Stimulated activated naive CD8-positive, alpha-beta T cell treated with anti-CD3 and anti-CD28 coated beads, Interleukin-15, Interleukin-2, amounts not matched to agents 100 ng/mL and 50 ng/mL, for 24 hours (primary cell): Measurements from ENCODE around the gene FBXL7.

Source experiments
- H3K27ac Mint-ChIP-seq: one replicate; pipeline ENCODE4 v1.8.0; 2021; ENCODE audit warnings: mild to moderate bottlenecking, mixed read lengths
- H3K27me3 Mint-ChIP-seq: one replicate; pipeline ENCODE4 v1.8.0; 2021; ENCODE audit warnings: mixed read lengths
- H3K36me3 Mint-ChIP-seq: one replicate; pipeline ENCODE4 v1.8.0; 2021; ENCODE audit warnings: low read depth, mixed read lengths
- H3K4me1 Mint-ChIP-seq: one replicate; pipeline ENCODE4 v1.8.0; 2021; ENCODE audit warnings: low read depth, mixed read lengths
- H3K4me3 Mint-ChIP-seq: one replicate; pipeline ENCODE4 v1.8.0; 2021; ENCODE audit warnings: mild to moderate bottlenecking, mixed read lengths
- H3K9me3 Mint-ChIP-seq: one replicate; pipeline ENCODE4 v1.8.0; 2021; ENCODE audit warnings: mixed read lengths

FBXL7 gene

GRCh38 chr5:15927710-15928380 is 427.9 kb downstream of the FBXL7 start:
- H3K27me3 Mint-ChIP-seq = no peaks in the 10 kb centered on the region
- no peaks in the 10 kb centered on the region for H3K36me3 Mint-ChIP-seq
- H3K9me3 Mint-ChIP-seq = peaks cover 7% of the 10 kb centered on the region

GRCh38 chr5:15929611-15930263 is 429.8 kb downstream of the FBXL7 start:
- H3K4me3 Mint-ChIP-seq = no peak overlapping the region
- H3K27me3 Mint-ChIP-seq = no peaks in the 10 kb centered on the region
- no peaks in the 10 kb centered on the region for H3K4me1 Mint-ChIP-seq
- no peaks in the 10 kb centered on the region for H3K36me3 Mint-ChIP-seq
- peaks cover 7% of the 10 kb centered on the region for H3K9me3 Mint-ChIP-seq
- no peak overlapping the region for H3K27ac Mint-ChIP-seq

More at GRCh38 chr5:15927710-15928380, 427.9 kb downstream of the FBXL7 start:
- no peak overlapping the region for H3K27ac Mint-ChIP-seq
- H3K4me3 Mint-ChIP-seq = no peak overlapping the region
- H3K4me1 Mint-ChIP-seq = no peaks in the 10 kb centered on the region

GRCh38 chr5:15932066-15932465 is 432.1 kb downstream of the FBXL7 start:
- Mint-ChIP-seq H3K36me3 (no peaks in the 10 kb centered on the region), H3K9me3 (peaks cover 4% of the 10 kb centered on the region), H3K4me1 (no peaks in the 10 kb centered on the region), H3K27ac (no peak overlapping the region), H3K4me3 (no peak overlapping the region), H3K27me3 (no peaks in the 10 kb centered on the region)

GRCh38 chr5:15933259-15934207 is 433.6 kb downstream of the FBXL7 start:
- H3K4me1 Mint-ChIP-seq = no peaks in the 10 kb centered on the region
- peaks cover 14% of the 10 kb centered on the region for H3K9me3 Mint-ChIP-seq
- no peak overlapping the region for H3K27ac Mint-ChIP-seq
- H3K36me3 Mint-ChIP-seq = no peaks in the 10 kb centered on the region
- no peaks in the 10 kb centered on the region for H3K27me3 Mint-ChIP-seq
- no peak overlapping the region for H3K4me3 Mint-ChIP-seq

- no peaks in the 10 kb centered on the region for H3K36me3 Mint-ChIP-seq
- H3K4me1 Mint-ChIP-seq = no peaks in the 10 kb centered on the region
- no peaks in the 10 kb centered on the region for H3K27me3 Mint-ChIP-seq
These were observed 436.7 kb downstream of the FBXL7 start for GRCh38 chr5:15936505-15937245.

GRCh38 chr5:15937708-15938107 is 437.7 kb downstream of the FBXL7 start:
- Mint-ChIP-seq H3K9me3 (peaks cover 11% of the 10 kb centered on the region), H3K27me3 (no peaks in the 10 kb centered on the region), H3K4me1 (no peaks in the 10 kb centered on the region), H3K27ac (no peak overlapping the region), H3K4me3 (no peak overlapping the region), H3K36me3 (no peaks in the 10 kb centered on the region)

More at GRCh38 chr5:15936505-15937245, 436.7 kb downstream of the FBXL7 start:
- Mint-ChIP-seq H3K4me3 (no peak overlapping the region), H3K9me3 (peaks cover 11% of the 10 kb centered on the region), H3K27ac (no peak overlapping the region)

- Mint-ChIP-seq H3K4me1 (no peaks in the 10 kb centered on the region), H3K4me3 (no peak overlapping the region), H3K9me3 (peaks cover 11% of the 10 kb centered on the region), H3K27ac (no peak overlapping the region), H3K36me3 (no peaks in the 10 kb centered on the region), H3K27me3 (no peaks in the 10 kb centered on the region)
These were observed 438.2 kb downstream of the FBXL7 start for GRCh38 chr5:15938186-15938585.

- H3K4me1 Mint-ChIP-seq = no peaks in the 10 kb centered on the region
- H3K27me3 Mint-ChIP-seq = no peaks in the 10 kb centered on the region
- H3K27ac Mint-ChIP-seq = no peak overlapping the region
- H3K4me3 Mint-ChIP-seq = no peak overlapping the region
- no peaks in the 10 kb centered on the region for H3K36me3 Mint-ChIP-seq
- peaks cover 11% of the 10 kb centered on the region for H3K9me3 Mint-ChIP-seq
These were observed 439.0 kb downstream of the FBXL7 start for GRCh38 chr5:15938961-15939360.

- Mint-ChIP-seq H3K27me3 (no peaks in the 10 kb centered on the region), H3K36me3 (no peaks in the 10 kb centered on the region), H3K4me1 (no peaks in the 10 kb centered on the region), H3K9me3 (peaks cover 11% of the 10 kb centered on the region), H3K27ac (no peak overlapping the region), H3K4me3 (no peak overlapping the region)
These were observed 440.9 kb downstream of the FBXL7 start for GRCh38 chr5:15940905-15941304.

- no peaks in the 10 kb centered on the region for H3K4me1 Mint-ChIP-seq
- no peaks in the 10 kb centered on the region for H3K9me3 Mint-ChIP-seq
- H3K27ac Mint-ChIP-seq = no peak overlapping the region
- no peak overlapping the region for H3K4me3 Mint-ChIP-seq
- H3K27me3 Mint-ChIP-seq = no peaks in the 10 kb centered on the region
- no peaks in the 10 kb centered on the region for H3K36me3 Mint-ChIP-seq
These were observed 443.5 kb downstream of the FBXL7 start for GRCh38 chr5:15943487-15943886.

GRCh38 chr5:15946026-15946425 is 446.0 kb downstream of the FBXL7 start:
- Mint-ChIP-seq H3K27ac (no peak overlapping the region), H3K36me3 (no peaks in the 10 kb centered on the region), H3K4me1 (no peaks in the 10 kb centered on the region), H3K9me3 (peaks cover 8% of the 10 kb centered on the region), H3K4me3 (no peak overlapping the region), H3K27me3 (no peaks in the 10 kb centered on the region)

GRCh38 chr5:15948190-15948589 is 448.2 kb downstream of the FBXL7 start:
- Mint-ChIP-seq H3K27ac (no peak overlapping the region), H3K9me3 (peaks cover 12% of the 10 kb centered on the region)

GRCh38 chr5:15951126-15951525 is 451.1 kb downstream of the FBXL7 start:
- Mint-ChIP-seq H3K36me3 (no peaks in the 10 kb centered on the region), H3K27me3 (no peaks in the 10 kb centered on the region), H3K27ac (no peak overlapping the region), H3K4me1 (no peaks in the 10 kb centered on the region), H3K9me3 (peaks cover 12% of the 10 kb centered on the region), H3K4me3 (no peak overlapping the region)

More at GRCh38 chr5:15948190-15948589, 448.2 kb downstream of the FBXL7 start:
- no peaks in the 10 kb centered on the region for H3K4me1 Mint-ChIP-seq
- no peaks in the 10 kb centered on the region for H3K36me3 Mint-ChIP-seq
- no peak overlapping the region for H3K4me3 Mint-ChIP-seq
- no peaks in the 10 kb centered on the region for H3K27me3 Mint-ChIP-seq

GRCh38 chr5:15951550-15951949 is 451.6 kb downstream of the FBXL7 start:
- Mint-ChIP-seq H3K4me3 (no peak overlapping the region), H3K27ac (no peak overlapping the region), H3K27me3 (no peaks in the 10 kb centered on the region), H3K9me3 (peaks cover 12% of the 10 kb centered on the region), H3K36me3 (no peaks in the 10 kb centered on the region), H3K4me1 (no peaks in the 10 kb centered on the region)
